Globus pallidus (tissue), 1 donor: ENCODE results near the gene ADAMTSL5.
"Not testable (repeated sequence)": the region's sequence is repeated elsewhere in the genome, so short reads cannot be mapped to it uniquely, and the experiment has no call there.

ENCODE experiments used
- DNase-seq: peaks from one replicate; pipeline ENCODE4 v3.0.0-alpha.2; 2015; ENCODE audit warnings: low spot score

ADAMTSL5 gene

DNA sequence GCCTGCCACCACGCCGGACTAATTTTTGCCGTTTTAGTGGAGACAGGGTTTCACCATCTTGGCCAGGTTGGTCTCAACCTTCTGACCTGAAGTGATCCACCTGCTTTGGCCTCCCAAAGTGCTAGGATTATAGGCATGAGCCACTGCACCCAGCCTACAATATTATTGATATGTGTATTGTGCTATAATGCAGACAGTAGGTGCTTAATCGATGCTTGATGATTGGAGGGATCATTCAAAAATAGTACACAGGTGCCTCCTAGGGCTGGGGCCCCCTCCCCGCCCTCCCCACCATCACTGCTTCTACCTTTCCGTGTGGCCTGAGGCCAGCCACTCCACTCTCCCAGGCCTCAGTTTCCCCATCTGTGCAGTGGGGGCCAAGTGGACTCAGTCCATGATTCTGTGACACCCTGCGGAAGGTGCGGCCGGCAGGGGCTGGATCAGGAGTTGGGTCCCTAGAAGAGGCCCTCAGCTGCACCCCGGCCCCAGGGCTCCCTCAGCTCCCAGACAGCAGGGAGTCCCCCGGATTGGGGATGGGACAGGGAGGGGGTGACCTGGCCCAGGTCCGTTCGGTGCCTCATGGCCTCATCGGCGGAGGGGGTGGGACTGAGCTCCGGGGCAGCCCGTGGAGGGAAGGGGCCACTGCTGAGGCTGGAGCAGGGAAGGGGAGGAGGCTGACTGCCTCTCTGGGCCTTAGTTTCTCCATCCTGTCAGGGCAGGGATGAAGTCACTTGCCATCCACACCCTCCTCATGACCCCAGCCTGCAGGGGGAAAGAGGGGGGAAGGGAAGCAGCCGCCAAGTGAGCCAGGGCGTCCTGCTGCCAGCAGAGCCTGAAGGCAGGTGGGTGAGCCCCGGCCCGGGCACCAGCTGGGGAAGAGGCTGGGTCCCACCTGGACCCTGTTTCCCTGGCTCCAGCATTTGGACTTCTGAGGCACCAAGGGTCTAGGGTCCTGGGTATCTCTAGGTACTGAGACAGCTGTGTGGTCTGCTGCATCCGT lies 1.2 kb downstream of the ADAMTSL5 start:
- DNase-seq, result no peak

DNA sequence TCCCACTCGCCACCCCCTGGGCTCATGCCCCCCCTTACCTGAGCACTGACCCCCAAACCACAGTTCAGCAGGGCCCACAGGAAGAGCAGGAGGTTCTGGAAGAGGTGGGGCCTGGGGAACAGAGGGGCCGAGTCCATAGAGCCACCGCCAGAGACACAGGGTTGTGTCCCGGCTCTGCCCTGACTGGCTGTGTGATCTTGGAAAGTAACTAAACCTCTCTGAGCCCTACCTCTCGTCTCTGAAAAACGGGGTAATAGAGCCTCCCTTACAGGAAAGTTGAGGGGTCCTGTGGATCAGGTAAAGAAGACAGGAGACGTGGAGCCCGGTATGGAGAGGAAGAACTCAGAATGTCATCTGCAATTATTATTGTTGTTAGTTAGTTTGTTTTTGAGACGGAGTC lies 2.0 kb downstream of the ADAMTSL5 start:
- no peak for DNase-seq

DNA sequence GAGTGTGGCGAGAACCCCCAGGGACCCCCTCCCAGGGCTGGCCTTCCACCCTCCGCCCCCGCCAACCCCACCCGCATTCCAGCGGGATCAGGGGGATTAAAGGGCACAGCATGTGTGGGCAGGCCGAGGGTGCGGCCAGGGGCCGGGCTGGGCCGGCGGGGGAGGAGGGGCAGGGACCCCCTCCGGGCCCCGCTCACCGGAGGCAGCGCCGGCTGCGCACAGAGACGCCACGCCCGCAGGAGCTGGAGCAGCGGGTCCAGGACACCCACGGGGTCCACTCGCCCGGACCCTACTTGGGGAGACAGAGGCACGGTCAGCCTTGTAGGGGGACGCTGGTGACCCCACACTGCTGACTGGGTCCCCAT lies 2.4 kb downstream of the ADAMTSL5 start:
- no peak for DNase-seq

DNA sequence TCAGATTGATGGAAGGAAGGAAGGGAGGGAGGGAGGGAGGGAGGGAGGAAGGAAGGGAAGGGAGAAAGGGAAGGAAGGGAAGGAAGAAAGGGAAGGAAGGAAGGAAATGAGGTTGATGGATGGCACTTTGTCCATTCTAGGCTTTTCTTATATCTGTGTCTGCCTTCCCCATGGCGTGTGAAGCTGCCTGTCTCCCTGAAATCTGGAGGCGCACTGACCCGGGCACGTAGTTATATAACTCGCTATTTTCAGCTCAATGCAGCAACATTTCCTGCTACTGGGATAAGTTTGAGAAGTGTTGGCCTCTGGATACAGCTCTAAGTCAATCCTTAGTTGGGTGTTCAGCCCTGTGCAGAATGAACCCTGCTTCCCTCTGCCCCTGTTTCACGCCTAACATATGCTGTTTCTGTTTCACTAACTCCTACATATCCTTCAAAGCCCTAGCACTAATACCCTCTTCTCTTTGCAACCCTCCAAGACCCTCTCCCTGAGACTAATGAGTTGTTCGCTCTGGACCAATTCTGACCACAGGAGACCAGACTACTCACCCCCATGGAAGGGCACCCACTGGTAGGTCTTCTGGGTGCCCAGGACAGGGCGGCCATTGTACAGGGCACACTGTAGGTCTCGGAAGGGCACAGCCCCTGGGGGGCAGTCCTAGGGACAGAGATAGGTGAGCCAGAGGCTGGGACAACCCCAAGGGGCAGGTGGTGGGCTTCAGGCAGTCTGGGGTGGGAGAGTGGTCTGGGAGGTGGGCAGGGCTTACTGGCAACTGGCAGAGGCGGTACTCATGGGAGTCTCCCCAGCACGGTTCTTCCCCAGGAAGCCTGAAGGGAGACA lies 3.0 kb downstream of the ADAMTSL5 start:
- no peak for DNase-seq

DNA sequence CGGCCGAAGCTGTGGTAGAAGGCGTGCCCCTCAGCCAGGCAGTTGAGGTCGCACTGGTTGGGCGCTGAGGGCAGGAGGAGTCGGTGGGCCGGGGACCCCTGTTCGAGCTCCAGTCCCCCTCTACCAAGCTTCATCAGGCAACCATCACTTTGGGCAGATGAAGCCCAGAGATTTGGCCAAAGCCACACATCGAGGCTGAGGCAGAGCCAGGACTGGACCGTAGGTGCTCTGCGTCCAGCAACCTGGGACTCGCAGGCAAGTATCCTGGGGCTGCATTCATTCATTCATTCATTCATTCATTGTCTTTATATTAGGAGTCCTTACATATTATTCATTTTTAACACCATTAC lies 4.3 kb downstream of the ADAMTSL5 start:
- no peak for DNase-seq

DNA sequence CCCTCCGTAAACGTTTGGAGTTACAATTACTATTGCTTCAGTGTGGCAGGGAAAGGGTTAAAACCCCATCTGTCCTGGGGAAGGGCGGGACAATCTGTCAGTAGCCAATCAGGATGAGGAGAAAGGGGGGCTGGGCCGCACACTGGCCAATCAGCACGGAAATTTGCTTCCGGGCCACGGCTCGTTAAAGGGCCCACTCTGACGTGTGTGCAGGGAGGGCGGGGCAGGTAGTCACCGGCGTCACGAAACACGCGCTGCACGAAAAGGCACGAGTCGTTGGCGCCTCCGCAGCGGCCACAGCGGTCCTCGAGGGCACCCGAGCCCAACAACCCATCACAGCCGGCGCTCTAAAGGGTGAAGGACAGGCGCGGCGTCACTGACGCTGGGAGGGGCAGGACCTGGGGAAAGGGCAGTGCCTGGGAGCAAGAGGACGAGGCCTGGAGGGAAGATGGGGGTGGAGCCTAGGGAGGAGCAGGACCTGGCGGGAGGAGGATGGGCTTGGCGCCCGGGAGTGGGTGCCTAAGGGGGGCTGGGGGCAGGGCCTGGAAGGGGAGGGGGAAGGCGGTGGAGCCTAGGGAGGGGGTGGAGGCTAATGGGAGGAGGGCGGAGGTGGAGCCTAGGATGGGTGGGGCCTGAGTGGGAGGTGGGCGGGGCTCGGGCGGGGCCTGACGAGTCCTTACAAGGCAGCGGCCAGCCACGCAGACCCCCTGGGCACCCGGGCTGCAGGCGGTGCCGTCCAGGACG lies 4.9 kb downstream of the ADAMTSL5 start:
- DNase-seq, result peak; percentile 92

DNA sequence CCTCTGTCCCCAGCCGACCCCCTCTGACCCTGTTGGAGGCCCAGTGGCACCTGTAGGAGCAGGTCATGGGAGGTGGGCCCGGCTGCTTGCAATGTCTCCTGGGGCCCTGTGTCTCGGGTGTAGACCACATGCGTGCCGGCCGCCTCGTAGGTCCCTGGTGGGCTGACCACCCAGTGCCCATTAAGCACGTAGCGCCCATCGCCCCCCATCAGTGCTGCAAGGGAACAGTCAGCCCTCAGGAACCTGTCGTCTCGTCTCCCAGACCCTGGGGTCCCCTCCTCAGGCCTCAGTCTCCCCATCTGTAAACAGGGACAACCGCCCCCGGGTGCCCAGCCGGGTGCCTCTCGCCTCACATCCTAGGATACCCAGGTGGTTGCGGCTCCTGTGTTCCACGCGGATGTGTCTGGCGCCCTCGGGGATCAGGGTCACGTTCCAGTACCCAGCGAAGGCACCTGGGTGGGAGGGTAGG lies 5.6 kb downstream of the ADAMTSL5 start:
- no peak for DNase-seq

DNA sequence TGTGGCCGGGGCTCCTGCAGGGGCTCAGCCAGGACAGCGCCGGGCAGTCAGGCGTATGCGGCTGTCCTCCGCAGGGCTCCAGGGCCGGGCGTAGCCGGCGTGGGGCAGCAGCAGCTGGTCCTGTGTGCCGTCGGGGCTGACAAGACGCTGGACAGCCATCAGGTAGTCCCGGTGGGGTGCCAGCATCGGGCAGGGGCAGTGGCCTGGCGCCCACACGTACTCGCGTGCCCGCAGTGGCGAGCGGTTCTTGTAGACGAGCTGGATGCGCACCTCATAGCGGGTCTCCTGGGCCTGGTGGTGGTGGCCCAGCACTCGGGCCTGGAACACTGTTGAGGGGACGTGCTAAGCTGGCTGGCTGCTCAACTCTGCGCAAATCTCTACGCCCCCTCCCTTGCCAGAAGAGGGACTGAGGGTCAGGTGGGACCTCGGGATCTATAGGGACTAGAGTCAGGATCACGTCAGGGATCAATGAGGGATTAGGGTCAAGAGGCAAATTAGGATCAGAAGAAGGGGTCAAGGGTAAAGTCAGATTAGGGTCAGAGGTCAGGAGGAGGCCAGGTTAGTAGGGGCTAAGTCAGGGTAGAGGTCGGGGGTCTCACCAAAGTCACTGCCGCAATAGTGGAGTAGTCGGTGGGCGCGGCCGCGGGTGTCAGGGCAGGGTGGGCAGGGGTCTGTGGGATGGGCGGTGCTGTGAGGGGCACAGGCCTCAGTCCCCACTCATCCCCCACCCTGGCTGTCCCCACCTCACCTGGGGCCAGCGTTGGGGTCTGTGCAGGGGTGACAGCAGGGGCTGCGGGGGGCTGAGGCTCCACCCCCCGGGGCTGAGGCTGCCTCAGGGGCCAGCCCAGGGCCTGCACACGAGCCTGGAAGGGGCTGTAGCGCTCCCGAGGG lies 6.6 kb downstream of the ADAMTSL5 start:
- DNase-seq, result no peak

DNA sequence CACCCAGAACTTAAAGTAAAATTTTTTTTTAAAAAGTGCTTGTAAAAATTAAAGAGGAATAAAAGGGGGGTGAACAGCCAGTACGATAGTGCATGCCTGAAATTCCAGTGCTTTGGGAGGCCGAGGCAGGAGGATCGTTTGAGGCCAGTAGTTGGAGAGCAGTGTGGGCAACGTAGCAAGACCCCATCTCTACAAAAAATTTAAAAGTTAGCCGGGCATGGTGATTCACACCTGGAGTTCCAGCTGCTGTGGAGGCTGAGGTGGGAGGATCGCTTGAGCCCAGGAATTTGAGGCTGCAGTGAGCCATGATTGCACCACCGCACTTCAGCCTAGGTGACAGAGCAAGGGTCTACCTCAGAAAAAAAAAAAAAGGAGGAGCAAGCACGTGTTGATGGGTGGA lies 7.8 kb downstream of the ADAMTSL5 start:
- no peak for DNase-seq

DNA sequence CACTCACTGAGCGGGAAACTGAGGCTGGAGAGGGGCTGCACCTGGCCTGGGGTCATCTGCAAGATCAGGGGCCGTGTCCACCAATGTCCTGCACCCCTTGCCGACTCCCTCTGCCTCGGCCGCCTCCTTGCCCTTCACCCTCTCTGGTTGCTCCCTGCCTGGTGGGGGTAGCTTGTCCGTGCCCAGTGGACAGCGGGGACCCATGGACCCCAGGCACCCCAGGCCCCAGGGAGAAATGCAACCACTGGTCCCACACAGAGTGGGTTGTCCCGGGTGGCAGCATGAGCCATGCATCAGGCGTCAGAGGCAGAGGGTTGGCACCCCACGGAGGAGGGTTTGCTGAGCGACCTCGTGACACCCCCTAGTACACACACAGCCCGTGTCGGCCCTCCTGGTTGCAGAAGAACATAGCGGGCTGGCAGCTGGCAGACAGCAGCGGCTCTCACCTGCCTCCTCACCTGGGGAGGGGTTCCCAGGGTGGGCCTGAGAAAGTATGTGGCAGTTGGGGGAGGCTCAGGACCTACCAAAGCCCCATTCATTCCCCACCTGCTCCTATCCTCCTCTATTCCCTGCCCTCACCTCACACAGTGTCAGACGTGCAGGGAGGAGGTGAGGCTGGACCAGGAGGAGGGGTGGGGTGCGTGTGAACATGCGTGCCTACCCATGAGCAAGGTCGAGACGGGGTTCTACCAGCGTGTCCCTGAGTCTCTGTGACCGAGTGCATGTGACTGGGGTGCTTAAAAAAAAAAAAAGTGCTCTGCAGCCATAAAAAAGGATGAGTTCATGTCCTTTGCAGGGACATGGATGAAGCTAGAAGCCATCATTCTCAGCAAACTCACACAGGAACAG lies 8.7 kb downstream of the ADAMTSL5 start:
- DNase-seq, result no peak

DNA sequence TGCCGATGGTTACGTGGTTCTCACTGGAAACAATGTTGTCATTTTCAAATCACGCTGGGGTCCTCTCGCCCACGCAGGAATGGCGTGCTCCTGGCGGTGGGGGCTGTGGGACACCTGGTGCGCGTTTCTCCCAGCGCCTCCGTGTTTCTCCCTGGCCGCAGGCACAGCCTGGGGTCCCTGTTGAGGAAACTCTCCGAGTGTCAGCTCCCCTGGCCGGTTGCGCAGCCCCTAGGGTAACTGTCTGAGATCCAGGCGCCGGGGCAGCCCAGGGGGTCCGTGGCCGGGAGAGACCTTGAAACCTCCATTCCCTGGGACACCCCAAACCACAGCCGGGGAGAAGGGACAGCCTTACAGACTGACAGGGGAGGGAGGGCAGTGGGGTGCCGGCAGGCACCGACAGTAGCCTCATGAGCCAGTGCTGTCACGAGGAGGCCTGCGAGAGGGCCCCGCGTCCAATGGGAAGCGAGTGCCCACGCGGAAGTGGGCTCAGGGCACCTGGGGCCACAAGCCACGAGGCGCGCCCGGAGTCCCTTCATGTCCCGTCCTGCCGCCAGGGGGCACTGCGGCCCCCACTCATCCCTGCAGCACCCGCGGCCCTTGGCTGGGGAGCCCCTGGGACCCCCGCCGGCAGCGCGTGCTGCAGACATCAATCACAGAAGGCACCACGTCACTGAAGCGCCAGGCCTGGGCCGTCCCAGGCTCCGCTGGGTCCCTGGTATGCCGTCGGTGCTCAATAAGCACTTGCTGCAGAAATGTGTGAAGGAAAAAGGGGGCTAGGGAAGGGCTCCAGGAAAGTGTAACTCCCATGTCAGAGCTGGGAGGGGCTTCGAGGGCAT lies 9.5 kb downstream of the ADAMTSL5 start:
- DNase-seq, result peak; percentile 30

DNA sequence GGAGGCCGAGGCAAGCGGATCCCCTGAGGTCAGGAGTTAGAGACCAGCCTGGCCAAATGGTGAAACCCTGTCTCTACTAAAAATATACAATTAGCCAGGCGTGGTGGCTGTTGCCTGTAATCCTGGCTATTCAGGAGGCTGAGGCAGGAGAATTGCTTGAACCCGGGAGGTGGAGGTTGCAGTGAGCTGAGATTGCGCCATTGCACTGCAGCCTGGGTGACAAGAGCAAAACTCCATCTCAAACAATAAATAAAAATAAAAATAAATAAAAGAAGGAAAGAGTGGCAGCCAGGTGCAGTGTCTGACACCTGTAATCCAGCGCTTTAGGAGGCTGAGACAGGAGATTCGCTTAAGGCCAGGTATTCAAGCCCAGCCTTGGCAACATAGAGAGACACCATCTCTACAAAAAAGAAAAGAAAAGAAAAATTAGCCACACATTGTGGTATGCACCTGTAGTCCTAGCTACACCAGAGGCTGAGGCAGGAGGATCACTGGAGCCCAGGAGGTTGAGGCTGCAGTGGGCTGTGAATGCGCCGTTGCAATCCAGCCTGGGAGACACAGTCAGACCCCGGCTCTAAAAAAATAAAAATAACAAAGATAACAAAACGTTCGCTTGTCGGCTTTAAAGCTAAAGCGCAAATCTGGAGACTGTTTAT lies 10.3 kb downstream of the ADAMTSL5 start:
- no peak for DNase-seq

DNA sequence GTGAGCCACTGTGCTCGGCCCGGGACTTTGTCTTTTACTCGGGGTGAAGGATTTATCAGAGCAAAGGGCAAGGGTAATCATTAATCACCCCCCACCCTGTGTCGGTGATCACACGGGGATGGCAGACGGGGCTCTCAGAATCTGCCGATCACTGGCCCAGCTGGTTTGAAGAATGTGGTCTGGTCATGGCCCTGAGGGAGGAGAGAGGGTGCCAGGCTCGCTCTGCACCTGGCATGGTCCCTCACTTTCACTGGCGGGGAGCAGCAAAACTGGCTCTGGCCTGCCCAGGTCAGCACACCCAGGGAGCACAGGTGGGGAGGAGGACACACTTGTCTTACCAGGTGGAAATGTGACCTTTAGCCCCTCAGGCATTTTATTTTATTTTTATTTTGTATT lies 11.6 kb downstream of the ADAMTSL5 start:
- DNase-seq, result no peak

DNA sequence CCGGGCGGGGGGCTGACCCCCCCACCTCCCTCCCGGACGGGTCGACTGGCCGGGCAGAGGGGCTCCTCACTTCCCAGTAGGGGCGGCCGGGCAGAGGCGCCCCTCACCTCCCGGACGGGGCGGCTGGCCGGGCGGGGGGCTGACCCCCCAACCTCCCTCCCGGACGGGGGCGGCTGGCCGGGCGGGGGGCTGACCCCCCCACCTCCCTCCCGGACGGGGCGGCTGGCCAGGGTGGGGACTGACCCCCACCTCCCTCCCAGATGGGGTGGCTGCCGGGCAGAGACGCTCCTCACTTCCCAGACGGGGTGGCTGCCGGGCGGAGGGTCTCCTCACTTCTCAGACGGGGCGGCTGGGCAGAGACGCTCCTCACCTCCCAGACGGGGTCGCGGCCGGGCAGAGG lies 13.6 kb downstream of the ADAMTSL5 start:
- not testable (repeated sequence) for DNase-seq

DNA sequence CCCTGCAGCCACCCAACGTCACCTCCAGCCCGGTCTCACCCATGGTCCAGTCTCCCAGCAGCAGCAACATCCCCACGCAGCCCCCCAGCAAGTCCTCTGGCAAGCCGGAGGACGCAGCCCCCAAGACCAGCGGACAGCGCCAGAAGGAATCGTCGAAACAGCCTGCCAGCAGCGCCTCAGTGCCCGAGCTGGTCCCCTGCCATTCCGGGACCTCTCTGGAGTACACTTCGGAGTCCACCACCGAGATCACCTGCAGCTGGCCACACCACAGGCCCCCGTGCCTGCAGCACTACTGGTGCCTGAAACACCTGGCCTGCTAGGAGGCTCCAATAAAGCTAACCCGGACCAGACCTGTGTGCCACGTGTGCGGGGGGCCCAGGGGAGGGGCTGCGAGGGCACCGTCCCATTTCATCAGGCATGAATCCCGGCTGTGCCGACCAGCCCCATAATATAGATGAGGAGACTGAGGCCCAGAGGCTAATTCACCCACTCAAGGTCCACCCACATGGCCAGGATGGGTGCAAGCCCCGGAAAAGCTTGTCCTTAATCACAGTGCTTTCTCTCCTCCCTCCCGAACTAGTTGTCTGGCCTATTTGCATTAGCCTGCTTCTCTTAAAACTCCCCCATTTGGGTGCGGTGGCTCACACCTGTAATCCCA lies 15.1 kb downstream of the ADAMTSL5 start:
- no peak for DNase-seq

DNA sequence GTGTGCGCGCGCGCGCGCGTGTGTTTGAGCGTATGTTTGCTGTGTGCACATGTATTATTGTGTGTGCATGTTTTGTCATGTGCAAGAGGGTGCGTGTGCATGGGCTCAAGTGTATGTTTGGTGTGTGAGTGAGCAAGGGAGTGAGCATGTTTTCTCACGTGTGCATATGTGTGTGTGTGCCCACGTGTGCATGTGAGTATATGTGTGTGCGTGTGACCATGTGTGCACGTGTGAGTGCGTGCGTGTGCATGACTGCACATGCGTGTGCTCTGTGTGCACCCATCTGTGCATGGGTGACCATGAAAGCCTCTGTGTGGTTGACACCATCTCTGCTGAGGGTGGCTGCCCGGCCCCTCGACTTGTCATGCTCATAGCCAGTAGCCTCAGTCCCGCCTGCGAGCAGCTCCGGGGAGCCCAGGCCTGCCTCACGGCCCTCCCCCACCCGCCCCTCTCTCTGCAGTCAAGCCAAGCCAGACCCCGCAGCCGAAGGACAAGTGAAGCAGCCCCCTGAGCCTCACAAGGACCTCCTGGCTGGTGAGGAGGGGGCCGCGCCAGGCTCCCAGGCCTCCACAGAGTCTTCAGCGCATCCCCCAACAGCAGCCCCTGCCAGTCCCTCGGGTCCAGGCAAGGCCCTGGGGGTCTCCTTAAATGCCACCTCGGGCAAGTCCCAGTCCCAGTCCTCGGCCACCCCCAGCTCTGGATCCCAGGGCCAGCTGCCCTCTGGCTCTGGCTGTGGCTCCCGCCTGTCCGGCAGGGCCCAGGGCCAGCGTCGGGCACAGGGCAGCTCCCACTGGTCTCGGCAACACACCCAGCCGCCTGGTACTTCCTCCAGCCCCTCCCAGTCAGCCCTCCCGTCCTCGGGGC lies 15.9 kb downstream of the ADAMTSL5 start:
- DNase-seq, result no peak
